GM12891 (cell line): ENCODE measurements around the gene PRSS27.
"Not testable (repeated sequence)": the region's sequence is repeated elsewhere in the genome, so short reads cannot be mapped to it uniquely, and the experiment has no call there.

Experiments
- DNase-seq: peaks from one replicate; pipeline ENCODE4 v3.0.0; 2011; ENCODE audit warnings: low spot score; ENCODE audit not compliant: insufficient read length
- FAIRE-seq: peaks from 2 replicates; lab custom pipeline; 2011; peaks lifted over from hg19 to GRCh38; lab: Jason Lieb, UNC
- PAX5 ChIP-seq: IDR thresholded peaks from 2 replicates; pipeline ENCODE4 v1.6.1; 2011; ENCODE audit warnings: low read length, moderate library complexity, mild to moderate bottlenecking; ENCODE audit not compliant: insufficient read depth, severe bottlenecking
- POLR2A ChIP-seq: IDR thresholded peaks from 2 replicates; pipeline ENCODE4 v1.6.1; 2011; ENCODE audit warnings: low read depth, low read length, control low read depth
- POLR2AphosphoS5 ChIP-seq: IDR thresholded peaks from 2 replicates; pipeline ENCODE4 v1.6.1; 2011; ENCODE audit warnings: low read depth, low read length, control low read depth
- POU2F2 ChIP-seq: IDR thresholded peaks from 2 replicates; pipeline ENCODE4 v1.6.1; 2011; ENCODE audit warnings: low read depth, mild to moderate bottlenecking, control low read depth, low read length, moderate library complexity
- SPI1 ChIP-seq: IDR thresholded peaks from 2 replicates; pipeline ENCODE4 v1.6.1; 2011; ENCODE audit warnings: low read depth, low read length, control low read depth
- TAF1 ChIP-seq: IDR thresholded peaks from 2 replicates; pipeline ENCODE4 v1.6.1; 2011; ENCODE audit warnings: low read depth, low read length, control low read depth

The PRSS27 gene

GRCh38 chr16:2698103-2698870 lies 21.7 kb downstream of the PRSS27 start:
- DNase-seq (no peak), FAIRE-seq (no peak)
- TF ChIP-seq TAF1 (no peak), POLR2A (no peak), POU2F2 (no peak), SPI1 (no peak), PAX5 (no peak), POLR2AphosphoS5 (no peak)

- DNase-seq, result no peak
- no peak for TF ChIP-seq TAF1
- no peak for TF ChIP-seq SPI1
- no peak for TF ChIP-seq POU2F2
- TF ChIP-seq POLR2AphosphoS5, result no peak
- FAIRE-seq, result no peak
Measured at GRCh38 chr16:2697401-2697948, 22.5 kb downstream of the PRSS27 start.

DNA sequence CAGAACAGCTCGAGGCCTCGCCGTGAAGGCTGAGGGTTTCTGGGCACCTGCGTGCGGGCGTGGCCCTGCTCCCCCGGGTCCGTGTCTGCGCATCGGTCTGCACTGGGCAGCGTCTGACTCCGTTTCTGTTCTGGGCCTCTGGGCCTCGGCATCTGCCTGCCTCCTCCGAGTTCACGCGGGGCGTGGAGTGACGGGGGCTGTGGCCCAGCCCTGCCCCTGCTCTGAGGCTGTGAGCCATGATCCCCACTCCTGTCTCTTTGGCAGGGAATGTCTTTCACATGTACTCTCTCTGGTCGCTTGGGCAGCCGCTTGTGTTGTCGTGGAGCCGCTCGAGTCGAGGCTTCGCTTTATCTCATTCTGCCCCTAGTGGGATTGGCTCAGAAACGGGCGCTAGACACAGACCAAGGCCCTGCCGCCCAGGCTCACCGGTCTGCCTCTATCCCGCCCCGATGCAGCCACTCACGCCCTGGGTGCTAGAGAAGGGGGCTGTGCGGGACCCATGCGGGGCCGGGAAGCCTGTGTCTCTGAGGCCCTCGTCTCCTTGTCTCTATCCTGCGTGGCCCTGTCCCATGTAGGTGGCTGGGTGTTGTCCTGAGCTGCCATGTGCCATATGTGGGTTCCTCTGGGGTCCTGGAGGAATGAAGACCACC lies 23.3 kb downstream of the PRSS27 start:
- not testable (repeated sequence) for DNase-seq, FAIRE-seq

DNA sequence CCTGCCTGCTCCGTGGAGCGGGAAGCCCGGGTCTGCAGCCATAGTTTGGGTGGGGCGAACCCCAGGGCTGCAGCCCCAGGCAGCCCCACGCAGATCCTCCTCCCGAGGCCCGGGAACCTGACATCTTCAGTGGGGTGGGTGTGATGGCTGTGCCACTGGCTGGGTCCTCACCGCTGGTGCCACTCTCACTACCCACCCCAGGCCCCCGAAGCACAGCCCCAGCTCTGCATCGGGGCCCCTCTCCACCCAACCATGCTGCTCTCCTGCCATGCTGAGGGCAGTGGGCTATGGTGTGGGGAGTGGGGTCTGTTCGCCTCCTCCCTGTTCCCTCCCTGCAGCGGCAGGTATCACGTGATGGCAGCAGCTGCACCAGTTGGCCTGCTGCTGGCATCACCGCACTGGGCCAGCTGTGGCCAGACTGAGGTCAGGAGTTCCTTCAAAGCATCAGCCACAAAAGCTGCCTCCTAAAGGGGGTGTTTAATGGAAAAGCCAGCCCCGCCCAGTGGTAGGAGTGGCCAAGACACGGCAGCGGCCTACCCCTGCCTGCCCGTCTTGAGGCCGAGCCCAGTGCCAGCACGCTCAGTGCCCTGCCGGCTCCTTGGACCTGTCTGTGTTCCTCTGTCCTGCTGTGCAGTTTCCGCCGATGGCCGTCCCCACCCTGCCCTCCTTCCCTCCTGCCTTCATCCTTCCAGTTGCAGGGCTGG lies 26.9 kb downstream of the PRSS27 start:
- no peak for TF ChIP-seq SPI1
- TF ChIP-seq POLR2AphosphoS5, result no peak
- no peak for TF ChIP-seq PAX5
- TF ChIP-seq POU2F2, result no peak
- no peak for TF ChIP-seq TAF1
- no peak for TF ChIP-seq POLR2A
- DNase-seq (no peak), FAIRE-seq (peak; percentile 31)

DNA sequence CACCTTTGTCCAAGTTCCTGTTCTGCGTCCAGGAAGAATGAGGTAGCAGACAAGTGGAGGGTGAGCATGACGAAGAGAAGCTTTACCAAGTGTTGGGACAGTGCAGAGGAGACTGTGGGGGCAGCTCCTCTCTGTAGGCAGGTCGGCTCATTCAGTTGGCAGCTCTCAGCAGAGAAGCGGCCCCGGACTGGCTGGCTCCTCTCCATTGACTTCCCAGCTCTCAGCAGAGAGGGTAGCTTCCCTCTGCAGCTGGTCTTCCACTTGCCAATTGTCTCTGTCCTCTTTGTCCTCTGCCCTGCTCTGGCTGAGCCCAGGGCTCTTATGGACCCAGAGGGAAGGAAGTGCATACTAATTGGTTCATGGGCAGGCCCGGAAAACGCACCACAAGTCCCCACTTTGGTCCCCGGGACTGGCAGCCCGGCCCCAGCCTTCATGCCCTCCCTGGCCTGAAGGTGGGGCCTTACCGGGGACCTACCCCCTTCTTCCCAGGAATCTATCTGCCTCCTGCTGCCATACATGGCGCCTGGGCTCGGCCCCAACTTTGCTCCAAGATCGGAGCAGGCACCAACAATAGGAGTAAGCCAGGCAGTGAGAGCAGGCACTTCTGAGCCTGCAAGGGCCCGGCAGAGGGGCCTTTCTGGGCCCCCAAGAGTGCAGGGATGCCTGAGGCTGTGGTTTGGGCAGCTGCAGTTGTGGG lies 27.6 kb downstream of the PRSS27 start:
- TF ChIP-seq PAX5 (no peak), TAF1 (no peak), POU2F2 (no peak), POLR2A (no peak), POLR2AphosphoS5 (no peak), SPI1 (no peak)
- peak; percentile 5 for DNase-seq
- no peak for FAIRE-seq

DNA sequence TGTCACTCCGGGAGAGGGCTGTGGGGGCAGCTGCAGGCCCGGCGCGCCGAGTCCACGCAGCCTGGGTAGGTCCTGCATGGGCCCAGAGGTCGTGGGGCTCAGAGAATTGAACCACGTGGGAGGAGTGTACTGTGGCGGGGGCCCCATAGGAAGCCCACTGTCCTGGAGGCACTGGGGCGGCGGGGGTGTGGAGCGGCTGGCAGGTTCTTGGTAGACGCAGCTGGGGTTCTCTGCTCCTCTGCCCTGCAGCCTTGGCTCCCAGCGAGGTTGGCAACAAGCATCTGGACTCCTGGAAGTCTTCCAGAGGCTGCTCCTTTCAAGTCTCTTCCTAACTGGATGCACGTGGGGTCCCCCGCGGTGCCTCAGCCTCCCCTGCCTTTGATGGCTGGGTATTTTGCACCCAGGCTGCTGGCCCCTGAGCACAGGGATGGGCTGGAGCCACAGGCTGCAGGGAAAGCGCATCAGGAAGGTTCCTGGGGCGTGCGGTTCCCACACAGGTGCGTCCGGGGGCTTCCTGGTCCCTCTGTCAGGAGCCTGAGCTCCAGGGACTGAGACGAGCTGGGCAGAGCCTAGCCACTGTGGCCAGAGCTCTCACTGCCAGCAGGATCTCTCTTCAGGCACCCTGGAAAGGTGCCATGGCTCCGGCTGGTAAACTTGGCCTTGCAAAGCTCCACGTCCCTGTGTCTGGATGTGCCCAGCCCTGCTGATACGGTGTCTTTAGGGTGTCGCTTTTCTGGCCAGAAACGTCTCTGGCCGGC lies 28.4 kb downstream of the PRSS27 start:
- TF ChIP-seq POU2F2, result no peak
- no peak for TF ChIP-seq SPI1
- no peak for TF ChIP-seq POLR2A
- TF ChIP-seq PAX5, result no peak
- no peak for TF ChIP-seq TAF1
- no peak for TF ChIP-seq POLR2AphosphoS5
- DNase-seq (peak; percentile 3), FAIRE-seq (no peak)

- DNase-seq (no peak), FAIRE-seq (no peak)
- TF ChIP-seq SPI1 (no peak), POLR2AphosphoS5 (no peak), POU2F2 (no peak), PAX5 (no peak), POLR2A (no peak), TAF1 (no peak)
Measured at GRCh38 chr16:2690852-2691251, 29.2 kb downstream of the PRSS27 start.

DNA sequence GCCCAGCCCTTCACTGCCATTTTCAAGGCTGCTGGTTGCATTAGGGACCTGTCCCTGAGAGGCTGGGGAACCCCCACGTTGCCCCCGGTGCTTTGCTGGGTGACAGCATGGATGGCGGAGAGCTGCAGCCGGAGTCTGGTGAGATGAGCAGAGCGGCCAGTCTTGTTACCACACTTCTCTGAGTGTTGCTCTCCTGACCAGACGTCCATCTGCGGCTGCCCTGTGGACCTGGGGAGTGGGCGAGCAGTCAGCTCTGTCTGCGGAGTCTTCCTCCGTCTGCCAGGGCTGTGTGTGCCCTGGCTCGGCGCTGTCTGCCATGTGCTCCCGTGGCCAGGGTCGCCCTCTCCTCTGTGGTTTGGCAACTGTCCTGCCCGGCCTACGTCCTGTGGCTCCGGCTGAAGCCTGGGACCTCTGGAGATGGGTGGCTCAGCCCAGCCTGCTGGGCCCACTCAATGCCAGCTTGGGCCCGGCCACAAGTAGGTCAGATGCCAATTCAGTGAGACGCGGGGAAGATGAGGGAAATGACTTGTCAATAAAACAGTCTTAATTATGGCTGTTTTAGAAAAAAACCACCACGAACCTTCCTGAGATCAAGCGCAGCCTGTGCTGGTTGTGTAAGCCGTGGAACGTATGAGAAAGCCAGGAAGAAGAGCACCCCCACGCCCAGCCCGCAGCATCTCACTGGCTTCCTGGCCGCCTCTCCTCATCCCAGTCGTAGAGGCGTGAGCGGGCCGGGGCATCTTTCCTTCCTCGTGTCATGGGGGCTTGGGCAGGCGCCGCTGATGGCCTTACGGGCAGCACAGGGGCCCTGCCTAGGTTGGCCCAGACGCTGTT lies 29.8 kb downstream of the PRSS27 start:
- DNase-seq (peak; percentile 1), FAIRE-seq (no peak)
- no peak for TF ChIP-seq SPI1
- no peak for TF ChIP-seq TAF1
- TF ChIP-seq POU2F2, result no peak
- no peak for TF ChIP-seq POLR2AphosphoS5
- TF ChIP-seq POLR2A, result no peak
- TF ChIP-seq PAX5, result no peak

GRCh38 chr16:2689422-2689821 lies 30.6 kb downstream of the PRSS27 start:
- DNase-seq, result not testable (repeated sequence)
- FAIRE-seq, result peak; percentile 50
